ENCODE measurements around the gene MESD. TPM values are rescaled to one million over a fixed set of nuclear protein-coding genes. Genes with fewer than 3 reads are reported as not detected.

MESD gene
- total RNA-seq, 1 experiment from 2014 or later, result 25.2 TPM

GRCh38 chr15:81015621-81016488 is 26.2 kb upstream of the MESD start:
- DNase-seq (ENCODE audit: low read depth), result no peak

- DNase-seq (ENCODE audit: low read depth), result no peak
These were observed 25.0 kb upstream of the MESD start for GRCh38 chr15:81014446-81015093.

- DNase-seq (ENCODE audit: low read depth), result no peak
These were observed 23.8 kb upstream of the MESD start for GRCh38 chr15:81013396-81013929.

GRCh38 chr15:81012588-81012987 is 23.0 kb upstream of the MESD start:
- DNase-seq (ENCODE audit: low read depth), result no peak

- DNase-seq (ENCODE audit: low read depth), result no peak
These were observed 22.0 kb upstream of the MESD start for GRCh38 chr15:81011593-81011992.

GRCh38 chr15:81010086-81010485 is 20.5 kb upstream of the MESD start:
- DNase-seq (ENCODE audit: low read depth), result no peak

- no peak for DNase-seq (ENCODE audit: low read depth)
These were observed 18.7 kb upstream of the MESD start for GRCh38 chr15:81008312-81008711.

GRCh38 chr15:81007428-81008064 is 17.9 kb upstream of the MESD start:
- no peak for DNase-seq (ENCODE audit: low read depth)

- DNase-seq (ENCODE audit: low read depth), result no peak
These were observed 16.5 kb upstream of the MESD start for GRCh38 chr15:81006124-81006523.

- DNase-seq (ENCODE audit: low read depth), result no peak
These were observed 13.4 kb upstream of the MESD start for GRCh38 chr15:81003097-81003350.

GRCh38 chr15:81002331-81003096 is 12.9 kb upstream of the MESD start:
- no peak for DNase-seq (ENCODE audit: low read depth)

GRCh38 chr15:81002009-81002330 is 12.4 kb upstream of the MESD start:
- no peak for DNase-seq (ENCODE audit: low read depth)

- DNase-seq (ENCODE audit: low read depth), result peak; percentile 26
These were observed 11.8 kb upstream of the MESD start for GRCh38 chr15:81001152-81002008.

GRCh38 chr15:81000624-81001151 is 11.1 kb upstream of the MESD start, which contains the start of gene TLNRD1:
TLNRD1 (plus strand) TSS chr15:81000923; CDS start chr15:81002272, 1,349 bp downstream.
- DNase-seq (ENCODE audit: low read depth), result peak; percentile 82

GRCh38 chr15:81000144-81000623 is 10.6 kb upstream of the MESD start:
- DNase-seq (ENCODE audit: low read depth), result no peak

- DNase-seq (ENCODE audit: low read depth), result no peak
These were observed 10.0 kb upstream of the MESD start for GRCh38 chr15:80999623-81000036.

GRCh38 chr15:80998251-80998650 is 8.6 kb upstream of the MESD start:
- DNase-seq (ENCODE audit: low read depth), result no peak

- no peak for DNase-seq (ENCODE audit: low read depth)
These were observed 8.1 kb upstream of the MESD start for GRCh38 chr15:80997692-80998091.

GRCh38 chr15:80996247-80996646 is 6.6 kb upstream of the MESD start:
- DNase-seq (ENCODE audit: low read depth), result no peak

- no peak for DNase-seq (ENCODE audit: low read depth)
These were observed 2.8 kb upstream of the MESD start for GRCh38 chr15:80992441-80992840.

Data from HT1080 (cell line).